Activated B cell treated with CpG ODN at 0.5 μM for 24 hours (primary cell): ENCODE measurements around the gene PPP1R9B. TPM values are rescaled to one million over a fixed set of nuclear protein-coding genes. Genes with fewer than 3 reads are reported as not detected.

Experiments
- ATAC-seq: fragments of 200-7000 bp; cut with Tn5 transposase; one replicate; pipeline ENCODE4 v1.10.0; 2021; ENCODE audit warnings: low read depth, mild to moderate bottlenecking, moderate library complexity
- CTCF ChIA-PET: fragments of 350-600 bp; sonication (Branson Sonifier 250); formaldehyde crosslinking; loops from one replicate; lab custom pipeline; 2021; ENCODE audit warnings: antibody characterized with exemption; lab: Charles Lee
- POLR2A ChIA-PET: fragments of 350-600 bp; sonication (Branson Sonifier 250); formaldehyde crosslinking; loops from one replicate; lab custom pipeline; 2021; ENCODE audit warnings: antibody characterized with exemption; lab: Charles Lee
- DNase-seq: peaks from one replicate; pipeline ENCODE4 v3.0.0; 2022
- H3K27ac Mint-ChIP-seq: one replicate; pipeline ENCODE4 v1.8.0; 2020; ENCODE audit warnings: mixed read lengths
- H3K27me3 Mint-ChIP-seq: one replicate; pipeline ENCODE4 v1.8.0; 2021; ENCODE audit warnings: mixed read lengths
- H3K36me3 Mint-ChIP-seq: one replicate; pipeline ENCODE4 v1.8.0; 2021; ENCODE audit warnings: low read depth, mixed read lengths
- H3K4me1 Mint-ChIP-seq: one replicate; pipeline ENCODE4 v1.8.0; 2021; ENCODE audit warnings: mixed read lengths
- H3K4me3 Mint-ChIP-seq: one replicate; pipeline ENCODE4 v1.8.0; 2020; ENCODE audit warnings: mild to moderate bottlenecking, mixed read lengths
- H3K9me3 Mint-ChIP-seq: one replicate; pipeline ENCODE4 v1.8.0; 2020; ENCODE audit warnings: mixed read lengths
- intact Hi-C: fragments of 100-400 bp; cut with micrococcal nuclease; formaldehyde crosslinking; loops from one replicate; pipeline ENCODE4 v1.15.1; 2024
- total RNA-seq: library from RNA; stranded (reverse); gene quantifications from 2 replicates; pipeline ENCODE4 v1.2.3, GENCODE V29; 2022
- TF ChIP-seq, protein P1 (sequence below): fragments of 200-600 bp; IDR thresholded peaks from one replicate; pipeline ENCODE4 v1.8.0; 2022; ENCODE audit warnings: antibody characterized with exemption, mild to moderate bottlenecking

The PPP1R9B gene
- total RNA-seq, 1 donor from 2014 or later, result 313 TPM

DNA sequence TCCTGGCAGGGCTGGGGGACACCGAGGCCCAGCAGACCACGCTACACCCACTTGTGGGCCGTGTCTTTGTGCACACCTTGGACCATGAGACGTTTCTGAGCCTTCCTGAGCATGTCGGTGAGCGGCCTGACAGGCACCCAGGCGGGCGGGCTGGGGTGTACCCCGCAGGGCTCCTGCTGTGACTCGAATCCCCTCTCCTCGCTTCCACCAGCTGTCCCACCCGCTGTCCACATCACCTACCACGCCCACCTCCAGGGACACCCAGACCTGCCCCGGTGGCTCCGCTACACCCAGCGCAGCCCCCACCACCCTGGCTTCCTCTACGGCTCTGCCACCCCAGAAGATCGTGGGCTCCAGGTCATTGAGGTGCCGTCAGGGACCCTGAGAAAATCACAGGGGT is 16.9 kb upstream of the PPP1R9B start:
- TF ChIP-seq, protein P1, sequence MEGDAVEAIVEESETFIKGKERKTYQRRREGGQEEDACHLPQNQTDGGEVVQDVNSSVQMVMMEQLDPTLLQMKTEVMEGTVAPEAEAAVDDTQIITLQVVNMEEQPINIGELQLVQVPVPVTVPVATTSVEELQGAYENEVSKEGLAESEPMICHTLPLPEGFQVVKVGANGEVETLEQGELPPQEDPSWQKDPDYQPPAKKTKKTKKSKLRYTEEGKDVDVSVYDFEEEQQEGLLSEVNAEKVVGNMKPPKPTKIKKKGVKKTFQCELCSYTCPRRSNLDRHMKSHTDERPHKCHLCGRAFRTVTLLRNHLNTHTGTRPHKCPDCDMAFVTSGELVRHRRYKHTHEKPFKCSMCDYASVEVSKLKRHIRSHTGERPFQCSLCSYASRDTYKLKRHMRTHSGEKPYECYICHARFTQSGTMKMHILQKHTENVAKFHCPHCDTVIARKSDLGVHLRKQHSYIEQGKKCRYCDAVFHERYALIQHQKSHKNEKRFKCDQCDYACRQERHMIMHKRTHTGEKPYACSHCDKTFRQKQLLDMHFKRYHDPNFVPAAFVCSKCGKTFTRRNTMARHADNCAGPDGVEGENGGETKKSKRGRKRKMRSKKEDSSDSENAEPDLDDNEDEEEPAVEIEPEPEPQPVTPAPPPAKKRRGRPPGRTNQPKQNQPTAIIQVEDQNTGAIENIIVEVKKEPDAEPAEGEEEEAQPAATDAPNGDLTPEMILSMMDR, result no peak

DNA sequence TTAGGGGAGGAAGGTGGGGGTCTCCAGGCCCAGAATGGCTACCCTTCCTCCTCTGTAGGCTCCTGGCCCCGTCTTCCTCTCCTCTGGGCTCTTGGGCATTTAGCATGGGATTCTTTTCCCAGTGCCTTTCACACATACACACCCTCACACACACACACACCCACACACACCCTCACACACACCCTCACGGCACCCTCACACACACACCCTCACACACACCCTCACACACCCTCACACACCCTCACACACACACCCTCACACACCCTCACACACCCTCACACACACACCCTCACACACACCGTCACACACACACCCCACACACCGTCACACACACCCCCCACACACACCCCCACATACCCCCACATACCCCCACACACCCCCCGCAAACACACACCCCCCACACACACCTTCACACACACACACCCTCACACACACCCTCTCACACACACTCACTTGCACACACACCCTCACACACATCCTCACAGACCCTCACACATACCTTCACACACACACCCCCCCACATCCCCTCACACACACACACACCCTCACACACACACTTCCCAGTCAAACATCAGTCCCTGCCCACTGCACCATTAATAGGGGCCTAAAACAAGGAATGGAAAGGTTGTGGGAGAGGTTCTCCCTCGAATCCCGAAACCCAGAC is 16.2 kb upstream of the PPP1R9B start:
- ATAC-seq (no peak), DNase-seq (no peak)
- CTCF ChIA-PET, result interaction anchor here (3.8 kb wide), 1 partner anchor 34 kb away, joined by 39 read pairs; the partner anchor contains the start of gene COL1A1
- no peak overlapping the region for H3K27ac Mint-ChIP-seq
- no peaks in the 10 kb centered on the region for H3K36me3 Mint-ChIP-seq
- intact Hi-C loops, result loop anchor here (10.0 kb wide), 1 partner anchor 142 kb away; no protein-coding TSS in a partner anchor
- H3K4me1 Mint-ChIP-seq, result peaks cover 55% of the 10 kb centered on the region
- no peak overlapping the region for H3K4me3 Mint-ChIP-seq
- TF ChIP-seq, protein P1, result no peak
- H3K27me3 Mint-ChIP-seq, result no peaks in the 10 kb centered on the region
- POLR2A ChIA-PET, result interaction anchor here (0.7 to 2.1 kb wide), 3 partner anchors 15 to 1543 kb away, joined by 3 to 5 read pairs (median 4); no protein-coding TSS in a partner anchor
- no peaks in the 10 kb centered on the region for H3K9me3 Mint-ChIP-seq

More for the DNA sequence above, 16.9 kb upstream of the PPP1R9B start:
- peaks cover 47% of the 10 kb centered on the region for H3K4me1 Mint-ChIP-seq
- DNase-seq (no peak), ATAC-seq (no peak)
- H3K9me3 Mint-ChIP-seq, result no peaks in the 10 kb centered on the region
- no peaks in the 10 kb centered on the region for H3K27me3 Mint-ChIP-seq
- no peak overlapping the region for H3K4me3 Mint-ChIP-seq
- POLR2A ChIA-PET, result interaction anchor here (0.7 to 2.1 kb wide), 2 partner anchors 15 to 1544 kb away, joined by 3 to 5 read pairs; no protein-coding TSS in a partner anchor
- no peaks in the 10 kb centered on the region for H3K36me3 Mint-ChIP-seq
- no peak overlapping the region for H3K27ac Mint-ChIP-seq
- CTCF ChIA-PET, result interaction anchor here (1.2 to 3.8 kb wide), 2 partner anchors 33 to 50 kb away, joined by 5 to 39 read pairs; partner anchors contain the start of gene COL1A1
- intact Hi-C loops, result loop anchor here (10.0 kb wide), 1 partner anchor 143 kb away; no protein-coding TSS in a partner anchor

GRCh38 chr17:50165867-50166517 is 15.5 kb upstream of the PPP1R9B start, which contains the start of gene SGCA:
TSS of gene SGCA (plus strand) at chr17:50166005. CDS start at chr17:50166041, 36 bp downstream.
- TF ChIP-seq, protein P1, result no peak
- Mint-ChIP-seq H3K27me3 (no peaks in the 10 kb centered on the region), H3K4me3 (no peak within 1 kb of the TSS), H3K9me3 (no peaks in the 10 kb centered on the region), H3K36me3 (no peaks in the 10 kb centered on the region), H3K27ac (no peak within 1 kb of the TSS), H3K4me1 (peaks cover 56% of the 10 kb centered on the region)
- ATAC-seq (no peak), DNase-seq (no peak)
- CTCF ChIA-PET, result interaction anchor here (1.1 kb wide), 1 partner anchor 49 kb away, joined by 6 read pairs; no protein-coding TSS in a partner anchor
- POLR2A ChIA-PET, result interaction anchor here (1.0 kb wide), 1 partner anchor 18 kb away, joined by 4 read pairs; no protein-coding TSS in a partner anchor
- intact Hi-C loops, result loop anchor here (10.0 kb wide), 1 partner anchor 141 kb away; no protein-coding TSS in a partner anchor

DNA sequence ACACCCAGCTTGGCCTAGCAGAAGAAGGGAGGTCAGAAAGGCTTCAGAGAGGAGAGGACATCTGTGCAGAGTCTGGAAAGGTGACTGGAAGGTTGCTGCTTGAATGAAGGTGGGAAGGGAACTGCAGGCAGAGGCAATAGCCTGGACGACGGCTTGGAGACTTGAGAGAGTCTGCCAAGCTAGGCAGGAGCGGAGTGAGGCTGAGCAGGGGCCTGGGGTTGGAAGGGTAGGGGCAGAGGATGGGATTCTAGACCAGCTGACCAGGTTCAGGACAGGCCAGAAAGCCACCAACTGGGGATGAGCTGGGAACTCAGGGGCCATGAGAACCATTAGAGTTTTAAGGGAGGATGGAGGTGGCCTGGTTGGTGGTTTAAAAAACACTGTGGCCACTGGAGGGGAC is 15.0 kb upstream of the PPP1R9B start:
- H3K27me3 Mint-ChIP-seq, result no peaks in the 10 kb centered on the region
- H3K27ac Mint-ChIP-seq, result no peak overlapping the region
- ATAC-seq, result no peak
- H3K4me3 Mint-ChIP-seq, result no peak overlapping the region
- no peak for DNase-seq
- peaks cover 58% of the 10 kb centered on the region for H3K4me1 Mint-ChIP-seq
- H3K36me3 Mint-ChIP-seq, result no peaks in the 10 kb centered on the region
- intact Hi-C loops, result loop anchor here (10.0 kb wide), 1 partner anchor 141 kb away; no protein-coding TSS in a partner anchor
- no peaks in the 10 kb centered on the region for H3K9me3 Mint-ChIP-seq
- ChIA-PET POLR2A (interaction anchor here (0.7 to 1.0 kb wide), 3 partner anchors 14 to 133 kb away, joined by 3 to 5 read pairs (median 3); no protein-coding TSS in a partner anchor), CTCF (interaction anchor here (0.6 to 1.1 kb wide), 3 partner anchors 17 to 48 kb away, joined by 3 to 6 read pairs (median 3); no protein-coding TSS in a partner anchor)
- TF ChIP-seq, protein P1, result no peak
